Panc1 (cell line): Measurements from ENCODE around the gene PRPF19. TPM values are rescaled to one million over a fixed set of nuclear protein-coding genes. Genes with fewer than 3 reads are reported as not detected.

Experiments
- ATAC-seq: fragments of 200-7000 bp; cut with Tn5 transposase; 2 replicates; pipeline ENCODE4 v1.9.1; 2020; ENCODE audit warnings: mild to moderate bottlenecking, moderate library complexity
- BruUV-seq: library from RNA; stranded (reverse); fragments of 400-500 nt; replicated peaks from 2 replicates; lab custom pipeline; 2021; lab: Mats Ljungman, UMichigan
- CTCF ChIA-PET: fragments of 300-600 bp; sonication (Branson Sonifier 250); formaldehyde crosslinking; loops from one replicate; lab custom pipeline; 2022; ENCODE audit warnings: antibody characterized with exemption; lab: Charles Lee
- POLR2A ChIA-PET: fragments of 300-600 bp; sonication (Branson Sonifier 250); formaldehyde crosslinking; loops from one replicate; lab custom pipeline; 2022; ENCODE audit warnings: antibody characterized with exemption; lab: Charles Lee
- DNase-seq: peaks from one replicate; pipeline ENCODE4 v3.0.0-alpha.2; 2010; ENCODE audit warnings: low read depth, low spot score
- H3K27ac ChIP-seq: 2 replicates; pipeline ENCODE4 v1.5.1; 2011; ENCODE audit warnings: mild to moderate bottlenecking, low read length, inconsistent platforms
- H3K27me3 ChIP-seq: fragments of 200-500 bp; sonication (Bioruptor generic); 2 replicates; pipeline ENCODE4 v1.6.0; 2014; ENCODE audit warnings: low read length, inconsistent platforms; ENCODE audit not compliant: control insufficient read depth, insufficient read depth
- H3K36me3 ChIP-seq: fragments of 200-500 bp; sonication (Bioruptor generic); 2 replicates; pipeline ENCODE4 v1.5.1; 2014; ENCODE audit warnings: inconsistent platforms, mild to moderate bottlenecking, low read length, moderate library complexity; ENCODE audit not compliant: control insufficient read depth, insufficient read depth
- H3K4me1 ChIP-seq: 2 replicates; pipeline ENCODE4 v1.5.1; 2011; ENCODE audit warnings: inconsistent platforms, mild to moderate bottlenecking, low read length, moderate library complexity; ENCODE audit not compliant: control insufficient read depth, insufficient read depth
- H3K4me3 ChIP-seq, 2 experiments: 2 replicates each; pipeline ENCODE4 v1.5.1; 2011 to 2012; ENCODE audit warnings: low read depth in 2 of 2, low read length in 2 of 2, mild to moderate bottlenecking in 2 of 2, inconsistent platforms in 1 of 2, moderate library complexity in 1 of 2
- H3K9me3 ChIP-seq: fragments of 200-500 bp; sonication (Bioruptor generic); 2 replicates; pipeline ENCODE4 v1.5.1; 2014; ENCODE audit warnings: low read depth, mild to moderate bottlenecking, inconsistent platforms, low read length, moderate library complexity; ENCODE audit not compliant: control insufficient read depth, insufficient read depth
- POLR2AphosphoS5 ChIP-seq: IDR thresholded peaks from 2 replicates; pipeline ENCODE4 v1.6.1; 2012; ENCODE audit warnings: mild to moderate bottlenecking, low read depth, low read length, moderate library complexity
- SIN3A ChIP-seq: IDR thresholded peaks from 2 replicates; pipeline ENCODE4 v1.6.1; 2012; ENCODE audit warnings: low read depth, mild to moderate bottlenecking, low read length, moderate library complexity, borderline replicate concordance; ENCODE audit not compliant: insufficient read depth
- TCF7L2 ChIP-seq: IDR thresholded peaks from 2 replicates; pipeline ENCODE4 v1.6.1; 2011; ENCODE audit warnings: mild to moderate bottlenecking, low read depth, low read length, inconsistent platforms
- in situ Hi-C: cut with HindIII; loops from 2 replicates; pipeline ENCODE4 v1.10.0; 2016; ENCODE audit warnings: low sequenced_read_pairs, low pct_unique_long_range_greater_than_20kb
- intact Hi-C: fragments of 100-400 bp; cut with micrococcal nuclease; formaldehyde crosslinking; loops from one replicate; pipeline ENCODE4 v1.10.0; 2022; ENCODE audit not compliant: unreplicated experiment
- total RNA-seq: library from RNA; stranded (reverse); gene quantifications from one replicate; pipeline ENCODE4 v1.2.1, GENCODE V29; 2021; ENCODE audit not compliant: unreplicated experiment
- TF ChIP-seq, protein P1 (sequence below), 2 experiments: IDR thresholded peaks; 2 replicates each; pipeline ENCODE4 v1.6.1; 2011 to 2012; ENCODE audit warnings: low read depth in 2 of 2, control low read depth in 1 of 2, low read length in 1 of 2, mild to moderate bottlenecking in 1 of 2, moderate library complexity in 1 of 2; ENCODE audit not compliant: insufficient read depth in 1 of 2
- TF ChIP-seq, protein P2 (sequence below): fragments of 450-650 bp; IDR thresholded peaks from 2 replicates; pipeline ENCODE4 v1.5.1; 2017; ENCODE audit warnings: mild to moderate bottlenecking

PRPF19 gene
- total RNA-seq, 1 experiment from 2014 or later: 149 TPM

DNA sequence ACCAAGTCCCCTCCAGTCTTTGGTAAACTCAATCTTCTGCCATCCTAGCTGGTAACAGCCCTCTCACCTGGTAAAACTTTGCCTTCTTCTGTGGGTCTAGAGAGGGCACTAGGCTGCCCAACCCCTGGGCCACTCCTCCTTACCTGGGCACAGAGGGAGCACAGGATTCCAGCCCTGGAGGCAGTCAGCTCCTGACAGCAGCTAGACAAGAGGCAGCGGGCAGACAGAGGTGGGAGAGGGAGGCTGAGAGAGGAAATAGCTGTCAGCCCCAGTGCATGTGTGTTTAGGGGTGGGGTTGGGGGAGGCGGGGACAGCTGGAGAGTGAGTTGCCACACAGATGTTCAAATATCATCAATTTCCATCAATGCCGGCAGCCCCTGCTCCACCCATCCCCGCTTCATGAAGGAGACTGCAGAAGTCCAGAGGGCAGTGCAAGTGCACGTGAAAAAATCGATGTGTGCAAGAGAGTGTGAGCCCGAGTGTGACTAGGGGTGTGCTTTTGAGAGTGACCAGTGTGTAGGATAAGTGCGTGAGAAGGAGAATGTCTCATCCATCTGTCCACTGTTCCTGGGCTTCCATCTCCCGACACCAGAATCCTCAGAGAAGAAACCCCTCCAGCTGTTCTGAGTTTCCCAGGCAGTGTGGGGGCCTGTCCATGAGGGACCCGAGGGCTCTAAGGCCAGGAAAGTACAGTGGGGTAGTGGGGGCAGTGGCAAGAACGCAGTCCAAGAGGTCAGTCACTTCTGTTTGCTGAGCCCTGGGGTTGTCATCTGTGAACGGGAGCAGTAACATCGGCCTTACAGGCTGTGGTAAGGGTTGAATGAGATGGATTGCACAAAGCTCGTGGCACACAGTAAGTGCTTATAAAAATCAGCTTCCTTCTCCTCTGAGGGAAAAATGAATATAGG, 50.4 kb downstream of the PRPF19 start, which contains the start of gene PTGDR2:
PTGDR2 (minus strand) TSS at position 225 of the 908 bp plus-strand sequence. CDS start 2,228 bp downstream, outside the sequence.
- TF ChIP-seq TCF7L2 (no peak), SIN3A (no peak), POLR2AphosphoS5 (no peak)
- TF ChIP-seq, protein P1, sequence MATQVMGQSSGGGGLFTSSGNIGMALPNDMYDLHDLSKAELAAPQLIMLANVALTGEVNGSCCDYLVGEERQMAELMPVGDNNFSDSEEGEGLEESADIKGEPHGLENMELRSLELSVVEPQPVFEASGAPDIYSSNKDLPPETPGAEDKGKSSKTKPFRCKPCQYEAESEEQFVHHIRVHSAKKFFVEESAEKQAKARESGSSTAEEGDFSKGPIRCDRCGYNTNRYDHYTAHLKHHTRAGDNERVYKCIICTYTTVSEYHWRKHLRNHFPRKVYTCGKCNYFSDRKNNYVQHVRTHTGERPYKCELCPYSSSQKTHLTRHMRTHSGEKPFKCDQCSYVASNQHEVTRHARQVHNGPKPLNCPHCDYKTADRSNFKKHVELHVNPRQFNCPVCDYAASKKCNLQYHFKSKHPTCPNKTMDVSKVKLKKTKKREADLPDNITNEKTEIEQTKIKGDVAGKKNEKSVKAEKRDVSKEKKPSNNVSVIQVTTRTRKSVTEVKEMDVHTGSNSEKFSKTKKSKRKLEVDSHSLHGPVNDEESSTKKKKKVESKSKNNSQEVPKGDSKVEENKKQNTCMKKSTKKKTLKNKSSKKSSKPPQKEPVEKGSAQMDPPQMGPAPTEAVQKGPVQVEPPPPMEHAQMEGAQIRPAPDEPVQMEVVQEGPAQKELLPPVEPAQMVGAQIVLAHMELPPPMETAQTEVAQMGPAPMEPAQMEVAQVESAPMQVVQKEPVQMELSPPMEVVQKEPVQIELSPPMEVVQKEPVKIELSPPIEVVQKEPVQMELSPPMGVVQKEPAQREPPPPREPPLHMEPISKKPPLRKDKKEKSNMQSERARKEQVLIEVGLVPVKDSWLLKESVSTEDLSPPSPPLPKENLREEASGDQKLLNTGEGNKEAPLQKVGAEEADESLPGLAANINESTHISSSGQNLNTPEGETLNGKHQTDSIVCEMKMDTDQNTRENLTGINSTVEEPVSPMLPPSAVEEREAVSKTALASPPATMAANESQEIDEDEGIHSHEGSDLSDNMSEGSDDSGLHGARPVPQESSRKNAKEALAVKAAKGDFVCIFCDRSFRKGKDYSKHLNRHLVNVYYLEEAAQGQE (IDR thresholded peaks at IDR 0.05; ENCODE audit: insufficient read depth in 1 of 2, low read depth in 2 of 2, low read length in 1 of 2): no peak
- TF ChIP-seq, protein P2, sequence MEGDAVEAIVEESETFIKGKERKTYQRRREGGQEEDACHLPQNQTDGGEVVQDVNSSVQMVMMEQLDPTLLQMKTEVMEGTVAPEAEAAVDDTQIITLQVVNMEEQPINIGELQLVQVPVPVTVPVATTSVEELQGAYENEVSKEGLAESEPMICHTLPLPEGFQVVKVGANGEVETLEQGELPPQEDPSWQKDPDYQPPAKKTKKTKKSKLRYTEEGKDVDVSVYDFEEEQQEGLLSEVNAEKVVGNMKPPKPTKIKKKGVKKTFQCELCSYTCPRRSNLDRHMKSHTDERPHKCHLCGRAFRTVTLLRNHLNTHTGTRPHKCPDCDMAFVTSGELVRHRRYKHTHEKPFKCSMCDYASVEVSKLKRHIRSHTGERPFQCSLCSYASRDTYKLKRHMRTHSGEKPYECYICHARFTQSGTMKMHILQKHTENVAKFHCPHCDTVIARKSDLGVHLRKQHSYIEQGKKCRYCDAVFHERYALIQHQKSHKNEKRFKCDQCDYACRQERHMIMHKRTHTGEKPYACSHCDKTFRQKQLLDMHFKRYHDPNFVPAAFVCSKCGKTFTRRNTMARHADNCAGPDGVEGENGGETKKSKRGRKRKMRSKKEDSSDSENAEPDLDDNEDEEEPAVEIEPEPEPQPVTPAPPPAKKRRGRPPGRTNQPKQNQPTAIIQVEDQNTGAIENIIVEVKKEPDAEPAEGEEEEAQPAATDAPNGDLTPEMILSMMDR: no peak
- CTCF ChIA-PET: interaction anchor here (0.7 kb wide), 1 partner anchor 32 kb away, joined by 3 read pairs; no protein-coding TSS in a partner anchor

DNA sequence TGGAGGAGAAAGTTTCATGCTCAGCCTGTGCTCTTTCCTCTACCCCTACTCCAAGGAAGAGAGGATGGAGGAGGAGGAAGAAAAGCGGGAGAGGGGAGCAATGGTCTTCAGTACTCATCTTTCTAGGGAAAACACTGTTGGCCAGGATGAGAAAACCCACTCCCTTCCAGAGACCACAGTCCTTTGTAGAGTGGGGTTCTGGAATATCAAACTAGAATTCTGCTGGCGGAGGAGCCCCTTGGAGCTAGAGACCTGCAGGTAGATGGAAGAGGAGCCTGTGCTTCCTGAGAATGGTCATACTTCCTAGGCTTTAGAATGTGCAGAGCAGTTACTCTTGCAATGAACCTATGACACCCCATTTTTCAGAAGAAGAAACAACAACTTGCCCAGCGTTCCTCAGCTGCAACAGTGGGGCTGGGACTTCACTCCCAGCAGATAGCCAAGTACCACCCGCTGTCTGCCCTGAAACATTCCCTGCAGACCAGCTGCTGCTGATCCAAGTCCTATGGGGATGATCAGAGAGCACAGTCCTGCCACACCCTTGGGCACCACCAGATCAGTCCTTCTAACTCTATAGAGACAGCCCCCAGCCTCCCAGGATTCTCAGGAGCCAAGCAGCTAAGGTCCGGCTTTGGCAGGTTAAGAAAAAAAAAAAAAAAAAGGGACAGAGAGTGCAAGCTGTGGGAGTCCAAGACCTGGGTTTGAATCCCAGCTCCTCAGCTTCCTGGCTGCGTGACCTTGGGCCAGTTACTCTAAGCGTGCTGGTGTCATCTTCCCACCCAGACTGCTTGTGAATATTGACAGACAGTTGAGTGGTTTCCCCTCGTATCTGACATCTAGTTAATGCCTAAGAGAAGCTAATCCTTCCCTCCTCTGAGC, 51.3 kb downstream of the PRPF19 start:
- no peak for TF ChIP-seq POLR2AphosphoS5
- TF ChIP-seq, protein P1 (IDR thresholded peaks at IDR 0.05; ENCODE audit: insufficient read depth in 1 of 2, low read depth in 2 of 2, low read length in 1 of 2): no peak
- TF ChIP-seq, protein P2: no peak
- DNase-seq (no peak), ATAC-seq (no peak)
- in situ Hi-C loops: no loop called here
- Histone ChIP-seq H3K27me3 (no peaks in the 10 kb centered on the region), H3K27ac (no peak overlapping the region), H3K4me1 (no peaks in the 10 kb centered on the region), H3K9me3 (no peaks in the 10 kb centered on the region), H3K4me3 (no peak overlapping the region), H3K36me3 (no peaks in the 10 kb centered on the region)
- no TSS peak for BruUV-seq
- intact Hi-C loops: no loop called here
- CTCF ChIA-PET: interaction anchor here (0.7 to 0.9 kb wide), 2 partner anchors 23 to 33 kb away, joined by 3 read pairs; no protein-coding TSS in a partner anchor
- POLR2A ChIA-PET: interaction anchor here (0.6 kb wide), 2 partner anchors 24 to 286 kb away, joined by 3 to 8 read pairs; no protein-coding TSS in a partner anchor

More for the DNA sequence above, 50.4 kb downstream of the PRPF19 start, which contains the start of gene PTGDR2:
- Histone ChIP-seq H3K4me3 (no peak within 1 kb of the TSS), H3K9me3 (no peaks in the 10 kb centered on the region), H3K36me3 (no peaks in the 10 kb centered on the region), H3K27ac (no peak within 1 kb of the TSS), H3K27me3 (no peaks in the 10 kb centered on the region), H3K4me1 (no peaks in the 10 kb centered on the region)
- in situ Hi-C loops: no loop called here
- DNase-seq: no peak
- intact Hi-C loops: no loop called here
- no peak for ATAC-seq
- POLR2A ChIA-PET: interaction anchor here (0.6 kb wide), 2 partner anchors 25 to 285 kb away, joined by 3 to 8 read pairs; no protein-coding TSS in a partner anchor
- BruUV-seq: no TSS peak
